ENCODE measurements around the gene TRIP13. TPM values are rescaled to one million over a fixed set of nuclear protein-coding genes. Genes with fewer than 3 reads are reported as not detected.
"Not testable (repeated sequence)": the region's sequence is repeated elsewhere in the genome, so short reads cannot be mapped to it uniquely, and the experiment has no call there.

The TRIP13 gene
- total RNA-seq, 2 donors from 2014 or later, result 21.9 to 32.4 TPM

DNA sequence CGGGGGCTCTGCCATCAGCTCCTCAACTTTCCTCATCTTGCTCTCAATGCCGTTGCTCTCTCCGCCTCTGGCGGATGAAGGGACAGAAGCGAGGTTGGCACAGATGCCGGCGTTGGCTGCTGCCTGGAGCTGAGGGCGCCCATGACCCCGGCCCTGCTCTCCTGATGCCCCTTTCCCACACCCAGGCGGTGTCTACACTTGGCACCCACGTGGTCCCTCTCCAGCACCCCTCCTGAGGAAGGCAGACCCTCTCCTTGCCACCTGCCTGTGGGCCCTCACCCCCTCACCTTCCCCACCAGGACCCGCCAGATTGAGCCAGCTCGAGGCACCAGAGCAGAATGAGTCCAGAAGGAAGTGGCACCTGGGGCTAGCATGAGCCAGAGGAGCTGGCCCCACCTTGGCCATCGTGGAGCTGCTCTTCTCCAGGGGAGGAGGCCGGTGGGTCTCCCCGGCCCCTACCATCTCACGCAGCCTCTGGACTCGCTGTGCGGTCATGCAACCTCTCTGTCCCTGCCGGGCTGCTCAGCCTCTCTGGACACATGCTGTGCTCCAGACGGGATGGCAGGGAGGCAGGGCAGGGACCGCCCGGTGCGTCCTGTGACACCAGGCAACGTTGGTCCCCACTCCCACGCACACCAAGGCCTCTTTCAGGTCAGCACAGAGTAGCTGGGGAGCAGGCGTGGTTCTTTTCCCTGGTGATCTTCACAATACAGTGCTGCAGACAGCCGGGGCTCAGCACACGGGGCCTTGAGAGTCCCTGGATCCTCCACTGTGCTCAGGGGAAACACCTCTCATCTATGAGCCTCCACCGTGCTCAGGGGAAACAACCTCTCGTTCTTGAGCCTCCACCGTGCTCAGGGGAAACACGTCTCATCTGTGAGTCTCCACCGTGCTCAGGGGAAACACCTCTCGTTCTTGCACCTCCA is 46.7 kb upstream of the TRIP13 start:
- not testable (repeated sequence) for H3K36me3 Mint-ChIP-seq (ENCODE audit: low read depth); H3K27me3 Mint-ChIP-seq (ENCODE audit: insufficient read depth); H3K4me3 Mint-ChIP-seq; H3K27me3 ChIP-seq (ENCODE audit: control insufficient read depth, insufficient read depth, low read length, poor library complexity, severe bottlenecking); H3K4me1 Mint-ChIP-seq; H3K27ac ChIP-seq (ENCODE audit: low read depth, low read length); H3K9me3 Mint-ChIP-seq; H3K9ac ChIP-seq (ENCODE audit: extremely low read depth, low read length, poor library complexity, severe bottlenecking); H3K4me3 ChIP-seq (ENCODE audit: low read length); DNase-seq; H3K36me3 ChIP-seq (ENCODE audit: control insufficient read depth, insufficient read depth, low read length); H3K9me3 ChIP-seq (ENCODE audit: control insufficient read depth, low read length); H3K4me1 ChIP-seq (ENCODE audit: control insufficient read depth, insufficient read depth, low read length)
- 93% methylated on average over 2 to 21 of the region's 35 CpGs for WGBS, 2 experiments (ENCODE audit: insufficient coverage in 1 of 2, insufficient read length in 1 of 2)
- H3K27ac Mint-ChIP-seq, result peak overlapping the region; percentile 1

DNA sequence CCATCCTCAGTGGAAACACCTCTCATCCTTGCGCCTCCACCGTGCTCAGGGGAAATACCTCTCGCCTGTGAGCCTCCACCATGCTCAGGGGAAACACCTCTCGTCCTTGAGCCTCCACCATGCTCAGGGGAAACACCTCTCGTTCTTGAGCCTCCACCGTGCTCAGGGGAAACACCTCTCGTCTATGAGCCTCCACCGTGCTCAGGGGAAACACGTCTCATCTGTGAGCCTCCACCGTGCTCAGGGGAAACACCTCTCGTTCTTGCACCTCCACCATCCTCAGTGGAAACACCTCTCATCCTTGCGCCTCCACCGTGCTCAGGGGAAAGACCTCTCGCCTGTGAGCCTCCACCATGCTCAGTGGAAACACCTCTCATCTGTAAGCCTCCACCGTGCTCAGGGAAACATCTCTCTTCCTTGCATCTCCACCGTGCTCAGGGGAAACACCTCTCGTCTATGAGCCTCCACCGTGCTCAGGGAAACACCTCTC is 46.0 kb upstream of the TRIP13 start:
- not testable (repeated sequence) for H3K4me1 Mint-ChIP-seq; H3K9me3 ChIP-seq (ENCODE audit: control insufficient read depth, low read length); H3K27me3 Mint-ChIP-seq (ENCODE audit: insufficient read depth); H3K9me3 Mint-ChIP-seq; H3K36me3 ChIP-seq (ENCODE audit: control insufficient read depth, insufficient read depth, low read length); H3K4me1 ChIP-seq (ENCODE audit: control insufficient read depth, insufficient read depth, low read length); H3K9ac ChIP-seq (ENCODE audit: extremely low read depth, low read length, poor library complexity, severe bottlenecking); H3K27me3 ChIP-seq (ENCODE audit: control insufficient read depth, insufficient read depth, low read length, poor library complexity, severe bottlenecking); H3K4me3 ChIP-seq (ENCODE audit: low read length); H3K27ac ChIP-seq (ENCODE audit: low read depth, low read length); H3K4me3 Mint-ChIP-seq; H3K36me3 Mint-ChIP-seq (ENCODE audit: low read depth); DNase-seq
- 88 to 94% methylated on average over 16 to 18 of the region's 18 CpGs for WGBS, 2 experiments (ENCODE audit: insufficient coverage in 1 of 2, insufficient read length in 1 of 2)
- peak overlapping the region; percentile 1 for H3K27ac Mint-ChIP-seq

DNA sequence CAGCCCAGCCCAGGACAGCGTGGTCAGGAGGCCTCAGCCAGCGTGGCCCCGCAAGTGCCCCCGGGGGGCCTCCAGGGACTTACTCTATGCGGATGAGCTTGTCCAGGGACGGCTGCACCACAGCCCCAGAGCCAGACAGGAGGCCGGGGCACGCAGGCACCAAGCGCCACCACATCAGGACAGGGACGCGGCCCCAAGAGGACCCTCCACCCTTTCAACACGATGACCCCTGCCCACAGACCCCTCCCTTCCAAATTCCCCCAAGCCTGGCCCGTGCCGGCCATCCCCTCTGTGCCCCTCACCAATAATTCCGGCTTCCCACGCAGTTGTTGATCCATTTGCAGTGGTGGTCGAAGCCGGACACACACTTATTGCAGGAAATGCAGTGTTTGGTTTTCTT is 45.5 kb upstream of the TRIP13 start:
- not testable (repeated sequence) for H3K36me3 ChIP-seq (ENCODE audit: control insufficient read depth, insufficient read depth, low read length); H3K4me1 Mint-ChIP-seq

DNA sequence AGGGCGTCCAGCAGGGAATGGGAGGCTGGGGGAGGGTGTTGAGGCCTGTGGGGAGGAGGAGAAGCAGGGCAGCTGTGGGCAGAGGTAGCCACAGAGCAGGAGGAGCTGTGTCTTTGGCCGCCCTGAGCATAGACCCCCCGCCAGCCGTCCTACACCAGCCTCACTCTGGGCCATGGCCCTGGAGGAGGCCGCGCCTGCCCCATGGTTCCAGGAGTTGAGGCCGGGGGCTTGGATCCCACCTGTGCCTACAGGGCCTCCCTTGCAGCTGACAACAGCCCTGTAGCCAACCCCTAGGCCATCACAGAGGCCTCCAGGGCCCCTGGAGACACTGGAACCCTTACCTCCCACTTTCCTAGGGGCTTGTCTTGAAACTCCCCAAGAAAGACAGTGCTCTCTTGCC is 44.9 kb upstream of the TRIP13 start:
- not testable (repeated sequence) for H3K27me3 Mint-ChIP-seq (ENCODE audit: insufficient read depth); H3K27ac Mint-ChIP-seq; H3K4me3 Mint-ChIP-seq; H3K27me3 ChIP-seq (ENCODE audit: control insufficient read depth, insufficient read depth, low read length, poor library complexity, severe bottlenecking); H3K36me3 Mint-ChIP-seq (ENCODE audit: low read depth); DNase-seq; H3K4me1 ChIP-seq (ENCODE audit: control insufficient read depth, insufficient read depth, low read length); H3K27ac ChIP-seq (ENCODE audit: low read depth, low read length); H3K36me3 ChIP-seq (ENCODE audit: control insufficient read depth, insufficient read depth, low read length); H3K9me3 Mint-ChIP-seq; H3K9me3 ChIP-seq (ENCODE audit: control insufficient read depth, low read length); H3K4me1 Mint-ChIP-seq; H3K9ac ChIP-seq (ENCODE audit: extremely low read depth, low read length, poor library complexity, severe bottlenecking); H3K4me3 ChIP-seq (ENCODE audit: low read length)
- WGBS, 2 experiments (ENCODE audit: insufficient coverage in 1 of 2, insufficient read length in 1 of 2), result 94% methylated on average over 4 of the region's 7 CpGs; no CpG with 5 or more reads in 1 of the 2 experiments

More for the DNA sequence above, 45.5 kb upstream of the TRIP13 start:
- H3K4me3 Mint-ChIP-seq; DNase-seq; H3K9me3 ChIP-seq (ENCODE audit: control insufficient read depth, low read length); H3K4me1 ChIP-seq (ENCODE audit: control insufficient read depth, insufficient read depth, low read length); H3K27me3 Mint-ChIP-seq (ENCODE audit: insufficient read depth); H3K9me3 Mint-ChIP-seq; H3K27ac ChIP-seq (ENCODE audit: low read depth, low read length); H3K36me3 Mint-ChIP-seq (ENCODE audit: low read depth); H3K27me3 ChIP-seq (ENCODE audit: control insufficient read depth, insufficient read depth, low read length, poor library complexity, severe bottlenecking); H3K27ac Mint-ChIP-seq; H3K4me3 ChIP-seq (ENCODE audit: low read length); H3K9ac ChIP-seq (ENCODE audit: extremely low read depth, low read length, poor library complexity, severe bottlenecking): not testable (repeated sequence)
- 100% methylated on average over 7 of the region's 18 CpGs; no CpG with 5 or more reads in 1 of the 2 experiments for WGBS, 2 experiments (ENCODE audit: insufficient coverage in 1 of 2, insufficient read length in 1 of 2)
